ENCODE data around the gene NTN1. TPM values are rescaled to one million over a fixed set of nuclear protein-coding genes. Genes with fewer than 3 reads are reported as not detected.

The NTN1 gene
- total and polyA plus RNA-seq, 2 of the 4 experiments (the other 2 are of a cell fraction): under 0.01 to 0.07 TPM

GRCh38 chr17:9203771-9204425, 182.6 kb downstream of the NTN1 start:
- intact Hi-C loops (cut with micrococcal nuclease): no loop called here

More at GRCh38 chr17:9203771-9204425, 182.6 kb downstream of the NTN1 start:
- Histone ChIP-seq H3K9me3 (ENCODE audit: control insufficient read depth, insufficient read depth, low read length) (no peaks in the 10 kb centered on the region), H3K4me2 (ENCODE audit: low read depth, low read length) (no peak overlapping the region), H2BK20ac (ENCODE audit: low read depth, low read length) (no peak overlapping the region), H3K9ac (ENCODE audit: low read depth, low read length) (no peak overlapping the region), H4K91ac (ENCODE audit: insufficient read depth, low read depth, low read length) (no peak overlapping the region), H3K56ac (ENCODE audit: extremely low read depth, insufficient read depth, low read length) (no peak overlapping the region), H4K20me1 (ENCODE audit: insufficient read depth, low read length) (no peaks in the 10 kb centered on the region), H2AFZ (replicated peaks; ENCODE audit: low read length, poor library complexity) (no peak overlapping the region), H4K8ac (ENCODE audit: low read depth in 2 of 2, low read length in 2 of 2) (no peak overlapping the region), H3K36me3 (ENCODE audit: control insufficient read depth, insufficient read depth, low read length) (no peaks in the 10 kb centered on the region), H3K27ac (ENCODE audit: insufficient read depth, low read length) (no peak overlapping the region), H3K14ac (replicated peaks; ENCODE audit: low read depth, low read length) (no peak overlapping the region), H3K4ac (ENCODE audit: low read depth, low read length) (no peak overlapping the region), H3K18ac (ENCODE audit: low read depth, low read length) (no peak overlapping the region), H3K4me1 (ENCODE audit: control insufficient read depth, insufficient read depth, low read length) (no peaks in the 10 kb centered on the region; the same call in 1 of the 2 replicates), H3K23ac (ENCODE audit: low read depth, low read length) (no peak overlapping the region), H2BK15ac (ENCODE audit: low read depth, low read length) (no peak overlapping the region), H2AK5ac (ENCODE audit: low read depth, low read length) (no peak overlapping the region), H3K4me3 (ENCODE audit: insufficient read depth, low read depth, low read length) (no peak overlapping the region), H3K9me1 (ENCODE audit: insufficient read depth, low read length) (no peaks in the 10 kb centered on the region), H3K27me3 (ENCODE audit: control insufficient read depth, insufficient read depth, low read length) (peaks cover 17% of the 10 kb centered on the region; the same call in 1 of the 2 replicates), H2AK9ac (replicated peaks; ENCODE audit: low read depth, low read length, poor library complexity) (no peak overlapping the region), H3K79me1 (ENCODE audit: low read depth in 1 of 2, low read length in 2 of 2) (no peaks in the 10 kb centered on the region), H2BK120ac (ENCODE audit: low read depth, low read length) (no peak overlapping the region), H2BK5ac (ENCODE audit: low read depth, low read length, poor library complexity, severe bottlenecking) (no peak overlapping the region), H4K5ac (ENCODE audit: low read depth, low read length) (no peak overlapping the region)
- ChIA-PET CTCF (no interaction called here), POLR2A (ENCODE audit: unreplicated experiment) (no interaction called here)
- in situ Hi-C loops (cut with MboI; ENCODE audit: low sequenced_read_pairs): loop anchor here (10.0 kb wide), 1 partner anchor 59 kb away; no protein-coding TSS in a partner anchor
- BruUV-seq (replicated peaks): no TSS peak
- 100% methylated on average over 1 of the region's 3 CpGs; no CpG with 5 or more reads in 1 of the 2 experiments for WGBS, 2 experiments (ENCODE audit: extremely low coverage in 2 of 2, insufficient read length in 1 of 2)
- ATAC-seq (ENCODE audit: low read depth) (no peak), DNase-seq (no peak)
- dilution Hi-C loops (cut with HindIII; ENCODE audit: low sequenced_read_pairs, unreplicated experiment): no loop called here
- no peak for TF ChIP-seq RCOR1 (IDR thresholded peaks at IDR 0.05; ENCODE audit: insufficient replicate concordance, low read length)
- TF ChIP-seq MAFK (IDR thresholded peaks at IDR 0.05; ENCODE audit: low read depth, low read length): no peak
- TF ChIP-seq RFX5 (IDR thresholded peaks at IDR 0.05; ENCODE audit: low read depth, low read length): no peak
- no peak for TF ChIP-seq RAD21 (IDR thresholded peaks at IDR 0.05; ENCODE audit: low read length)
- no peak for TF ChIP-seq NFE2L2 (IDR thresholded peaks at IDR 0.05; ENCODE audit: low read depth, low read length)
- no peak for TF ChIP-seq ELK1 (IDR thresholded peaks at IDR 0.05; ENCODE audit: borderline replicate concordance, low read depth, low read length)
- TF ChIP-seq FOS (IDR thresholded peaks at IDR 0.05; ENCODE audit: low read depth, low read length): no peak
- no peak for TF ChIP-seq POLR2A (IDR thresholded peaks at IDR 0.05; ENCODE audit: low read depth, low read length)
